Spleen (tissue), 7 donors: Measurements from ENCODE around the gene LRRC72.

ENCODE experiments used
- POLR2A ChIP-seq, 3 donors: fragments of 450-650 bp; IDR thresholded peaks; one replicate each; pipeline ENCODE4 v1.5.1; 2017; ENCODE audit warnings: antibody characterized with exemption in 3 of 3, mild to moderate bottlenecking in 1 of 3
- POLR2AphosphoS5 ChIP-seq, 3 donors: sonication (generic); formaldehyde crosslinking; IDR thresholded peaks; one replicate each; pipeline ENCODE4 v1.5.1; 2017; ENCODE audit warnings: antibody characterized with exemption in 3 of 3
- TF ChIP-seq, protein P1 (sequence below), 11 experiments: fragments of 200-600 bp in 7 of 11; fragments of 450-650 bp in 4 of 11; sonication (generic) in 4 of 11; IDR thresholded peaks in 8 of 11; conservative IDR thresholded peaks in 3 of 11; 1 replicate in 7 of 11; 2 replicates in 4 of 11; pipeline versions ENCODE4 v1.4.0 to v1.8.0; 2016 to 2021; ENCODE audit warnings: antibody characterized with exemption in 11 of 11, inconsistent platforms in 4 of 11, mild to moderate bottlenecking in 1 of 11
- donor health status: DM: no; HTN: no; CAD: no; lungs with moderate emphysema.
- donor health status: DM: no; HTN: no; CAD: no.
- donor health status: DM: no; HTN: no; CAD: no.

DNA sequence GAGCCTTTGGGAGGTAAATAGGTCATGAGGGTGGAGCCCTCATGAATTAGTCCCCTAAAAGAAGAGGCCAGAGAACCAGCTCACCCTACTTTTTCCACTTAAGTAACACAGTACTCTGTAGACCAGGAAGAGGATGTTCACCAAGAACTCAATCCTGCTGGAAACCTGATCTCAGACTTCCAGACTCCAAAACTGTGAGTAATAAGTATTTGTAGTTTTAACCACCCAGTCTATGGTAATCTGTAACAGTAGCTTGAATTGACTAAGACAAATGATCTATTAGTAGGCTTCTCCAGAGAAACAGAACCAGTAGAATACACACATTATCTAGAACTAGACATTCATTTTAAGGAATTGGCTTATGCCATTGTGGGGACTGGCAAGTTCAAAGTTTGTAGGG is 67.4 kb downstream of the LRRC72 start:
- TF ChIP-seq, protein P1, sequence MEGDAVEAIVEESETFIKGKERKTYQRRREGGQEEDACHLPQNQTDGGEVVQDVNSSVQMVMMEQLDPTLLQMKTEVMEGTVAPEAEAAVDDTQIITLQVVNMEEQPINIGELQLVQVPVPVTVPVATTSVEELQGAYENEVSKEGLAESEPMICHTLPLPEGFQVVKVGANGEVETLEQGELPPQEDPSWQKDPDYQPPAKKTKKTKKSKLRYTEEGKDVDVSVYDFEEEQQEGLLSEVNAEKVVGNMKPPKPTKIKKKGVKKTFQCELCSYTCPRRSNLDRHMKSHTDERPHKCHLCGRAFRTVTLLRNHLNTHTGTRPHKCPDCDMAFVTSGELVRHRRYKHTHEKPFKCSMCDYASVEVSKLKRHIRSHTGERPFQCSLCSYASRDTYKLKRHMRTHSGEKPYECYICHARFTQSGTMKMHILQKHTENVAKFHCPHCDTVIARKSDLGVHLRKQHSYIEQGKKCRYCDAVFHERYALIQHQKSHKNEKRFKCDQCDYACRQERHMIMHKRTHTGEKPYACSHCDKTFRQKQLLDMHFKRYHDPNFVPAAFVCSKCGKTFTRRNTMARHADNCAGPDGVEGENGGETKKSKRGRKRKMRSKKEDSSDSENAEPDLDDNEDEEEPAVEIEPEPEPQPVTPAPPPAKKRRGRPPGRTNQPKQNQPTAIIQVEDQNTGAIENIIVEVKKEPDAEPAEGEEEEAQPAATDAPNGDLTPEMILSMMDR (IDR thresholded peaks at IDR 0.05 in 8 of 11, conservative IDR thresholded peaks at IDR 0.05 in 3 of 11): no peak
- no peak for TF ChIP-seq POLR2AphosphoS5 (IDR thresholded peaks at IDR 0.05)
- TF ChIP-seq POLR2A (IDR thresholded peaks at IDR 0.05): no peak
